ENCODE results near the gene PPM1F.

The PPM1F gene

DNA sequence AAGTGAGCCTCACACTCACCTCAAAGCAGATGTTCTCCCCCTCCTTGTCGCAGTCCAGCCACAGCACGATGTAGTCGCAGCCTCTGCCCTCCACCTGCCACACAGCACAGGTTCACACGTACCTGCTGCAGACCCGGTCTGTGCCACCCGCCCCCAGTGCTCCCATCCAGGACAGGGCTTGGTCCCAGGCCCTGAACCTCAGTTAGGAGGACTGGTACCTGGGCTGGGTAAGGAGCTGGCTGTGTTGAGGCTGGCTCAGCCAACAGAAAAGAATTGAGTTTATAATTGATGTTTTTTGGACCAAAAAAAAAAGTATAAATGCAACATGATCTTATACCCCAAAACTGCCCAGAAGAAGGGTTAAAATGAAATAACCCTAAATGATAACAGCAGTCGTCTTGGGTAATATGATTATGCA, 19.2 kb upstream of the PPM1F start:
- Histone ChIP-seq H3K4me2 (ENCODE audit: low read length) (no peak overlapping the region), H3K36me3 (replicated peaks; ENCODE audit: low read depth, low read length) (peaks cover 51% of the 10 kb centered on the region), H3K27me3 (ENCODE audit: low read depth, low read length) (no peaks in the 10 kb centered on the region), H3K4me3 (ENCODE audit: low read length) (no peak overlapping the region), H3K9ac (ENCODE audit: low read length) (no peak overlapping the region), H3K27ac (ENCODE audit: low read length) (no peak overlapping the region), H2AFZ (ENCODE audit: low read depth, low read length) (no peak overlapping the region), H3K79me2 (ENCODE audit: low read length) (peaks cover 9% of the 10 kb centered on the region; the same call in 1 of the 2 replicates), H3K9me3 (ENCODE audit: insufficient read depth, low read length) (no peaks in the 10 kb centered on the region), H4K20me1 (ENCODE audit: insufficient read depth, low read length) (0 out of 2 replicates have a peak, but pooled peaks cover 9% of the 10 kb centered on the region), H3K4me1 (ENCODE audit: low read length) (no peaks in the 10 kb centered on the region)
- no peak for TF ChIP-seq EZH2phosphoT487 (IDR thresholded peaks at IDR 0.05; ENCODE audit: low read depth)
- TF ChIP-seq, protein P1, sequence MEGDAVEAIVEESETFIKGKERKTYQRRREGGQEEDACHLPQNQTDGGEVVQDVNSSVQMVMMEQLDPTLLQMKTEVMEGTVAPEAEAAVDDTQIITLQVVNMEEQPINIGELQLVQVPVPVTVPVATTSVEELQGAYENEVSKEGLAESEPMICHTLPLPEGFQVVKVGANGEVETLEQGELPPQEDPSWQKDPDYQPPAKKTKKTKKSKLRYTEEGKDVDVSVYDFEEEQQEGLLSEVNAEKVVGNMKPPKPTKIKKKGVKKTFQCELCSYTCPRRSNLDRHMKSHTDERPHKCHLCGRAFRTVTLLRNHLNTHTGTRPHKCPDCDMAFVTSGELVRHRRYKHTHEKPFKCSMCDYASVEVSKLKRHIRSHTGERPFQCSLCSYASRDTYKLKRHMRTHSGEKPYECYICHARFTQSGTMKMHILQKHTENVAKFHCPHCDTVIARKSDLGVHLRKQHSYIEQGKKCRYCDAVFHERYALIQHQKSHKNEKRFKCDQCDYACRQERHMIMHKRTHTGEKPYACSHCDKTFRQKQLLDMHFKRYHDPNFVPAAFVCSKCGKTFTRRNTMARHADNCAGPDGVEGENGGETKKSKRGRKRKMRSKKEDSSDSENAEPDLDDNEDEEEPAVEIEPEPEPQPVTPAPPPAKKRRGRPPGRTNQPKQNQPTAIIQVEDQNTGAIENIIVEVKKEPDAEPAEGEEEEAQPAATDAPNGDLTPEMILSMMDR (IDR thresholded peaks at IDR 0.05; ENCODE audit: low read depth, low read length): no peak

DNA sequence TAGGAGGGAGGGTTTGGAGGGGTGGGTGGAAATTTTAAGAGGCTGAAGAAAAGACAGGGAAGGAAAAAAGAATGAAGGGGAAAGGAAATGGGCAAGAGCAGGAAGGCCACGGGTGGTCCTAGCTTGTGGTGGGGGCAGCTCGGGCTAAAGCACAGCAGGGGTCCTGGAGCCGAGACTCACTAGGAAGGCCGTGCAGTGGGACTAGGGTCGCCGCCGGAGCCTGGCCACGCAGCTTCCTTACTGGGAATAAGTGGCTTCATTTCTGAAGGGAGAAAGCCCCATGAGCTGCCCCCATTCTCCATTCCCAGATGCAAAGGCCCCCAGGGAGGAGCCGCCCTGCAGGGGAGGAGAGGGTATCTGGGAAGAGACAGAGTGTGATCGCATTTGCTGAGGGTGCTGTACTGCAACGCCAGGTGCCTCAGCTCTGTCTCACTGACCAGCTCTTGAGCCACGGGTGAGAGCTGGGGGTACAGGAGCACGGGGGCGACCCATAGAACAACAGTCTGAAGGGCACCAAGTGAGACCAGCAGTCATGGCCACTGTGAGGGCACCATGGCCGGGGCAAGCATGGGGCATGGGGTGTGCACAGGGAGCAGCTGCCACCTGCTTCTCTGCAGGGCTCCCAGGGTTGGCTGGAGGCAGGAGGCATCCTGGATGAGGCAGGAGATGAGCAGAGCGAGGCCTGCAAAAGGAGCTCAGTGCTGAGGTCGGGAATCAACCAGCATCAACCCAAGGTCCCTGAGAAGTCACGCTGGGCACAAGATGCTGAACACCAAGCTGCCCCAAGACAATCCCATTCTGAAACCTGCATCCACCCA, 18.4 kb upstream of the PPM1F start:
- Histone ChIP-seq H4K20me1 (ENCODE audit: insufficient read depth, low read length) (0 out of 2 replicates have a peak, but pooled peaks cover under 1% of the 10 kb centered on the region), H3K9ac (ENCODE audit: low read length) (no peak overlapping the region), H3K27ac (ENCODE audit: low read length) (no peak overlapping the region), H3K4me3 (ENCODE audit: low read length) (no peak overlapping the region), H3K4me1 (ENCODE audit: low read length) (no peaks in the 10 kb centered on the region), H3K27me3 (ENCODE audit: low read depth, low read length) (no peaks in the 10 kb centered on the region), H3K36me3 (replicated peaks; ENCODE audit: low read depth, low read length) (peaks cover 59% of the 10 kb centered on the region), H3K4me2 (ENCODE audit: low read length) (no peak overlapping the region), H3K79me2 (ENCODE audit: low read length) (peaks cover 1% of the 10 kb centered on the region; the same call in 1 of the 2 replicates), H2AFZ (ENCODE audit: low read depth, low read length) (no peak overlapping the region), H3K9me3 (ENCODE audit: insufficient read depth, low read length) (no peaks in the 10 kb centered on the region)
- TF ChIP-seq, protein P1 (IDR thresholded peaks at IDR 0.05; ENCODE audit: low read depth, low read length): no peak
- TF ChIP-seq EZH2phosphoT487 (IDR thresholded peaks at IDR 0.05; ENCODE audit: low read depth): no peak

DNA sequence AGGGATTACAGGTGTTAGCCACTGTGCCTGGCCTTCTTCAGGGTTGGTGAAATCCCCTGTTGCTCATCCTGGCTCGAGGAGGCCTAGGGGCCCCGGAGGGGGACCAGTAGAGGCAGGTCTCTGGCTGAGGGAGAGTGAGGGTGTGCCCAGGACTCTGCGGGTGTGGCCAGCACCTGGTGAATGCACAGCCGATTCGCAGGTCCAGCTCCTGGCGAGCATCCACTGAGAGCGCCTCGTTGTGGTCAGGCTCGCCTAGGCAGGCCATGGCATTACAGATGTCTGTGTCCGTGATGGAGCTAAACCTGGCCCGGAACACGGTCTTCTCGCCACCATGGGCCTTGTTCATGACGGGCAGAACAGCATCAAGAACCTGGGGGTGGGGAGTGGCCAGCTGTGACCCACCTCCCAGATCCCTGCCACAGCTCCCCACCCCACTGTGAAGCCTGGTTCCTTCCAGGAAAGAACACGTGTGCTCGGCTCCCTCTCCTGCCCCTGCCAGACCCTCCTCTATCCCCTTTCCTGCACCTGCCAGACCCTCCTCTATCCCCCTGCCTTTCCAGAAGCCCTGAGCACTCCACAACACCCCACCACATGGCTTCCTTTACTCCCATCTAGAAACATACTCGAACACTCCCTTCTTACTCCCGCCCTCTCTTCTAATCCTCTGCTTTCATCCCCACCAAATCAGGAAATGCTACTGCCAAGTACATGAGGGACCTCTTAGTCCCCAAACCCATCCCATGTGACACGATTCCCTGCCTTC, 17.6 kb upstream of the PPM1F start:
- Histone ChIP-seq H3K4me2 (ENCODE audit: low read length) (no peak overlapping the region), H4K20me1 (ENCODE audit: insufficient read depth, low read length) (no peaks in the 10 kb centered on the region), H2AFZ (ENCODE audit: low read depth, low read length) (no peak overlapping the region), H3K9me3 (ENCODE audit: insufficient read depth, low read length) (no peaks in the 10 kb centered on the region), H3K4me3 (ENCODE audit: low read length) (no peak overlapping the region), H3K4me1 (ENCODE audit: low read length) (no peaks in the 10 kb centered on the region), H3K9ac (ENCODE audit: low read length) (no peak overlapping the region), H3K27me3 (ENCODE audit: low read depth, low read length) (no peaks in the 10 kb centered on the region), H3K27ac (ENCODE audit: low read length) (no peak overlapping the region), H3K36me3 (replicated peaks; ENCODE audit: low read depth, low read length) (peaks cover 55% of the 10 kb centered on the region), H3K79me2 (ENCODE audit: low read length) (no peaks in the 10 kb centered on the region; the same call in 1 of the 2 replicates)
- no peak for TF ChIP-seq EZH2phosphoT487 (IDR thresholded peaks at IDR 0.05; ENCODE audit: low read depth)
- TF ChIP-seq, protein P1 (IDR thresholded peaks at IDR 0.05; ENCODE audit: low read depth, low read length): no peak

Data from OCI-LY3 (cell line).